Thymus (tissue), 11 donors: ENCODE measurements around the gene RAB36. TPM values are rescaled to one million over a fixed set of nuclear protein-coding genes. Genes with fewer than 3 reads are reported as not detected.
A peak's percentile ranks its signal among the peaks of the same experiment; 100 is the strongest.

Source experiments
- DNase-seq, 9 donors: peaks; one replicate each; pipeline ENCODE4 v3.0.0-alpha.2; 2013; ENCODE audit warnings: low spot score in 9 of 9, low read depth in 6 of 9, missing footprints in 1 of 9
- H3K27ac ChIP-seq, 2 donors: one replicate each; pipeline ENCODE4 v1.5.1; 2013; ENCODE audit warnings: control low read depth in 1 of 2, low read depth in 1 of 2, low read length in 1 of 2, mild to moderate bottlenecking in 1 of 2, moderate library complexity in 1 of 2
- H3K27me3 ChIP-seq, 2 donors: one replicate each; pipeline ENCODE4 v1.5.1; 2013; ENCODE audit warnings: low read length in 1 of 2; ENCODE audit not compliant: control insufficient read depth in 2 of 2, insufficient read depth in 1 of 2
- H3K36me3 ChIP-seq, 2 donors: one replicate each; pipeline ENCODE4 v1.5.1; 2013; ENCODE audit warnings: low read length in 1 of 2, mild to moderate bottlenecking in 1 of 2, moderate library complexity in 1 of 2; ENCODE audit not compliant: control insufficient read depth in 2 of 2, insufficient read depth in 2 of 2
- H3K4me1 ChIP-seq, 2 donors: one replicate each; pipeline ENCODE4 v1.5.1; 2013; ENCODE audit warnings: low read length in 2 of 2; ENCODE audit not compliant: control insufficient read depth in 2 of 2, insufficient read depth in 2 of 2
- H3K4me3 ChIP-seq, 2 donors: one replicate each; pipeline ENCODE4 v1.5.1; 2013; ENCODE audit warnings: low read length in 2 of 2, control low read depth in 1 of 2, mild to moderate bottlenecking in 1 of 2
- H3K9me3 ChIP-seq, 2 donors: one replicate each; pipeline ENCODE4 v1.5.1; 2013; ENCODE audit warnings: low read length in 1 of 2, mild to moderate bottlenecking in 1 of 2; ENCODE audit not compliant: control insufficient read depth in 2 of 2, insufficient read depth in 1 of 2
- WGBS: extraction: QIAGEN DNeasy Blood & Tissue Kit; methylation state at CpG from one replicate; pipeline ENCODE4 v1.1.7; 2013; 5-methylcytosine and 5-hydroxymethylcytosine counted together
- polyA plus RNA-seq: library from polyadenylated mRNA; stranded (reverse); fragments of 200-250 nt; gene quantifications from one replicate; pipeline ENCODE4 v1.2.3, GENCODE V29; 2013
- total RNA-seq: library from RNA; stranded (reverse); fragments of 120-200 nt; gene quantifications from one replicate; pipeline ENCODE4 v1.2.4, GENCODE V29; 2013
- donor health status: healthy.

Gene RAB36
- total and polyA plus RNA-seq, 2 donors = 0.42 to 0.46 TPM

GRCh38 chr22:23119494-23120414 is 25.5 kb upstream of the RAB36 start:
- peak overlapping the region in 1 of 2 donors; percentile 37 for H3K27ac ChIP-seq
- H3K4me3 ChIP-seq = no peak overlapping the region
- peak in 6 of 9 donors; percentile 34 to 74 (median 39) for DNase-seq
- peaks cover 0 to 7% of the 10 kb centered on the region in 2 donors for H3K9me3 ChIP-seq
- H3K27me3 ChIP-seq = no peaks in the 10 kb centered on the region
- H3K36me3 ChIP-seq = no peaks in the 10 kb centered on the region
- 69% methylated on average over 15 of the region's 15 CpGs for WGBS
- peaks cover 4 to 11% of the 10 kb centered on the region in 2 donors for H3K4me1 ChIP-seq

GRCh38 chr22:23120415-23120899 is 24.8 kb upstream of the RAB36 start:
- 96% methylated on average over 7 of the region's 7 CpGs for WGBS
- no peaks in the 10 kb centered on the region for H3K27me3 ChIP-seq
- no peaks in the 10 kb centered on the region for H3K36me3 ChIP-seq
- peaks cover 0 to 7% of the 10 kb centered on the region in 2 donors for H3K9me3 ChIP-seq
- H3K4me1 ChIP-seq = peaks cover 4 to 11% of the 10 kb centered on the region in 2 donors
- DNase-seq = no peak
- H3K27ac ChIP-seq = no peak overlapping the region
- H3K4me3 ChIP-seq = no peak overlapping the region

- H3K36me3 ChIP-seq = no peaks in the 10 kb centered on the region
- H3K9me3 ChIP-seq = peaks cover 0 to 7% of the 10 kb centered on the region in 2 donors
- peaks cover 4 to 11% of the 10 kb centered on the region in 2 donors for H3K4me1 ChIP-seq
- H3K4me3 ChIP-seq = no peak overlapping the region
- DNase-seq = no peak
- H3K27ac ChIP-seq = no peak overlapping the region
- over 99% methylated on average over 4 of the region's 4 CpGs for WGBS
- H3K27me3 ChIP-seq = no peaks in the 10 kb centered on the region
Measured at GRCh38 chr22:23121000-23121421, 24.3 kb upstream of the RAB36 start.

- 93% methylated on average over 9 of the region's 9 CpGs for WGBS
- DNase-seq = no peak
- H3K27me3 ChIP-seq = no peaks in the 10 kb centered on the region
Measured at GRCh38 chr22:23121424-23121823, 23.9 kb upstream of the RAB36 start.

GRCh38 chr22:23122216-23122957 is 22.9 kb upstream of the RAB36 start:
- Histone ChIP-seq H3K27me3 (no peaks in the 10 kb centered on the region), H3K36me3 (no peaks in the 10 kb centered on the region), H3K9me3 (peaks cover 0 to 7% of the 10 kb centered on the region in 2 donors), H3K4me3 (no peak overlapping the region), H3K27ac (no peak overlapping the region), H3K4me1 (peaks cover 4 to 11% of the 10 kb centered on the region in 2 donors)
- 80% methylated on average over 13 of the region's 13 CpGs for WGBS
- DNase-seq = no peak

More at GRCh38 chr22:23121424-23121823, 23.9 kb upstream of the RAB36 start:
- peaks cover 0 to 7% of the 10 kb centered on the region in 2 donors for H3K9me3 ChIP-seq
- H3K27ac ChIP-seq = no peak overlapping the region
- H3K36me3 ChIP-seq = no peaks in the 10 kb centered on the region
- no peak overlapping the region for H3K4me3 ChIP-seq
- H3K4me1 ChIP-seq = peaks cover 4 to 11% of the 10 kb centered on the region in 2 donors

- H3K4me1 ChIP-seq = peaks cover 4 to 11% of the 10 kb centered on the region in 2 donors
- WGBS = 97% methylated on average over 26 of the region's 26 CpGs
- no peaks in the 10 kb centered on the region for H3K27me3 ChIP-seq
- no peak for DNase-seq
- peaks cover 0 to 7% of the 10 kb centered on the region in 2 donors for H3K9me3 ChIP-seq
- no peaks in the 10 kb centered on the region for H3K36me3 ChIP-seq
- H3K27ac ChIP-seq = no peak overlapping the region
- no peak overlapping the region for H3K4me3 ChIP-seq
Measured at GRCh38 chr22:23122992-23123803, 22.1 kb upstream of the RAB36 start.

- Histone ChIP-seq H3K9me3 (peaks cover 0 to 7% of the 10 kb centered on the region in 2 donors), H3K4me3 (no peak overlapping the region), H3K27ac (no peak overlapping the region), H3K36me3 (no peaks in the 10 kb centered on the region), H3K4me1 (peaks cover 4 to 11% of the 10 kb centered on the region in 2 donors), H3K27me3 (no peaks in the 10 kb centered on the region)
- 90% methylated on average over 9 of the region's 9 CpGs for WGBS
- no peak for DNase-seq
Measured at GRCh38 chr22:23123804-23124254, 21.4 kb upstream of the RAB36 start.

GRCh38 chr22:23124611-23125511 is 20.4 kb upstream of the RAB36 start:
- H3K4me1 ChIP-seq = peaks cover 0 to 4% of the 10 kb centered on the region in 2 donors
- no peaks in the 10 kb centered on the region for H3K27me3 ChIP-seq
- no peaks in the 10 kb centered on the region for H3K36me3 ChIP-seq
- H3K9me3 ChIP-seq = peaks cover 0 to 4% of the 10 kb centered on the region in 2 donors
- DNase-seq = no peak
- 91% methylated on average over 19 of the region's 19 CpGs for WGBS
- H3K4me3 ChIP-seq = no peak overlapping the region
- no peak overlapping the region for H3K27ac ChIP-seq
